ENCODE results near the gene TSPYL2. TPM values are rescaled to one million over a fixed set of nuclear protein-coding genes. Genes with fewer than 3 reads are reported as not detected.

Gene TSPYL2
- total and polyA plus RNA-seq, 2 donors (not counting 1 experiment from before 2014, with no cell fraction given): 101 to 126 TPM

- H3K27ac Mint-ChIP-seq: no peak overlapping the region
- H3K4me1 Mint-ChIP-seq: no peaks in the 10 kb centered on the region
- intact Hi-C loops (cut with micrococcal nuclease): no loop called here
- no peak for TF ChIP-seq EZH2 (IDR thresholded peaks at IDR 0.05; ENCODE audit: borderline replicate concordance, insufficient read depth, low read depth, low read length, poor library complexity, severe bottlenecking)
- no peak for TF ChIP-seq CTCF (IDR thresholded peaks at IDR 0.05)
- Histone ChIP-seq H3K4me1 (ENCODE audit: control insufficient read depth in 2 of 2, insufficient read depth in 2 of 2, low read length in 2 of 2) (no peaks in the 10 kb centered on the region), H3K36me3 (replicated peaks in 1 of 2; ENCODE audit: control extremely low read depth in 1 of 2, control insufficient read depth in 1 of 2, extremely low read depth in 1 of 2, insufficient read depth in 2 of 2, low read length in 1 of 2) (no peaks in the 10 kb centered on the region), H3K4me3 (ENCODE audit: control extremely low read depth in 1 of 5, extremely low read depth in 1 of 5, insufficient read depth in 1 of 5, low read depth in 2 of 5, low read length in 4 of 5) (no peak overlapping the region), H3K9me3 (ENCODE audit: control extremely low read depth in 1 of 3, control insufficient read depth in 2 of 3, insufficient read depth in 1 of 3, low read length in 2 of 3) (peaks cover 0 to 1% (median 0%) of the 10 kb centered on the region in 3 donors), H3K27ac (ENCODE audit: low read length in 2 of 2) (no peak overlapping the region), H3K9ac (ENCODE audit: low read length) (no peak overlapping the region), H4K20me1 (ENCODE audit: control insufficient read depth, insufficient read depth, low read length, poor library complexity, severe bottlenecking) (no peaks in the 10 kb centered on the region), H2AFZ (ENCODE audit: insufficient read depth, low read depth, low read length, poor library complexity, severe bottlenecking) (no peak overlapping the region), H3K4me2 (replicated peaks; ENCODE audit: low read depth, low read length, poor library complexity, severe bottlenecking) (no peak overlapping the region), H3K27me3 (replicated peaks in 1 of 4; ENCODE audit: control extremely low read depth in 1 of 4, control insufficient read depth in 3 of 4, insufficient read depth in 4 of 4, low read length in 3 of 4) (no peaks in the 10 kb centered on the region), H3K79me2 (ENCODE audit: control insufficient read depth, insufficient read depth, low read length) (peaks cover 14% of the 10 kb centered on the region)
- no peaks in the 10 kb centered on the region for H3K27me3 Mint-ChIP-seq
- ChIA-PET POLR2A (no interaction called here), CTCF (no interaction called here)
- no peaks in the 10 kb centered on the region for H3K9me3 Mint-ChIP-seq (ENCODE audit: insufficient read depth)
- no CpG with 5 or more reads among the region's 3 CpGs for WGBS (ENCODE audit: insufficient coverage)
- DNase-seq (no peak), ATAC-seq (ENCODE audit: low read depth) (no peak)
- no peak overlapping the region for H3K4me3 Mint-ChIP-seq
Observed at GRCh38 chrX:53128097-53128749, 46.1 kb downstream of the TSPYL2 start.

- CTCF ChIA-PET: no interaction called here
- Mint-ChIP-seq H3K4me1 (no peaks in the 10 kb centered on the region), H3K9me3 (ENCODE audit: insufficient read depth) (no peaks in the 10 kb centered on the region), H3K4me3 (no peak overlapping the region), H3K27ac (no peak overlapping the region), H3K27me3 (no peaks in the 10 kb centered on the region)
- no peak for TF ChIP-seq CTCF (IDR thresholded peaks at IDR 0.05)
- no peak for TF ChIP-seq EZH2 (IDR thresholded peaks at IDR 0.05; ENCODE audit: borderline replicate concordance, insufficient read depth, low read depth, low read length, poor library complexity, severe bottlenecking)
- Histone ChIP-seq H3K9ac (ENCODE audit: low read length) (no peak overlapping the region), H3K79me2 (ENCODE audit: control insufficient read depth, insufficient read depth, low read length) (peaks cover 4% of the 10 kb centered on the region), H3K27ac (ENCODE audit: low read length in 2 of 2) (no peak overlapping the region), H3K36me3 (replicated peaks in 1 of 2; ENCODE audit: control extremely low read depth in 1 of 2, control insufficient read depth in 1 of 2, extremely low read depth in 1 of 2, insufficient read depth in 2 of 2, low read length in 1 of 2) (no peaks in the 10 kb centered on the region), H4K20me1 (ENCODE audit: control insufficient read depth, insufficient read depth, low read length, poor library complexity, severe bottlenecking) (no peaks in the 10 kb centered on the region), H3K4me3 (ENCODE audit: control extremely low read depth in 1 of 5, extremely low read depth in 1 of 5, insufficient read depth in 1 of 5, low read depth in 2 of 5, low read length in 4 of 5) (no peak overlapping the region), H3K9me3 (ENCODE audit: control extremely low read depth in 1 of 3, control insufficient read depth in 2 of 3, insufficient read depth in 1 of 3, low read length in 2 of 3) (no peaks in the 10 kb centered on the region), H3K4me2 (replicated peaks; ENCODE audit: low read depth, low read length, poor library complexity, severe bottlenecking) (no peak overlapping the region), H3K27me3 (replicated peaks in 1 of 4; ENCODE audit: control extremely low read depth in 1 of 4, control insufficient read depth in 3 of 4, insufficient read depth in 4 of 4, low read length in 3 of 4) (no peaks in the 10 kb centered on the region), H3K4me1 (ENCODE audit: control insufficient read depth in 2 of 2, insufficient read depth in 2 of 2, low read length in 2 of 2) (no peaks in the 10 kb centered on the region), H2AFZ (ENCODE audit: insufficient read depth, low read depth, low read length, poor library complexity, severe bottlenecking) (no peak overlapping the region)
- POLR2A ChIA-PET: no interaction called here
- ATAC-seq (ENCODE audit: low read depth) (no peak), DNase-seq (no peak)
- intact Hi-C loops (cut with micrococcal nuclease): no loop called here
- WGBS (ENCODE audit: insufficient coverage): no CpG with 5 or more reads among the region's 4 CpGs
Observed at GRCh38 chrX:53133400-53133799, 51.2 kb downstream of the TSPYL2 start.
